ENCODE results near the gene FEN1. TPM values are rescaled to one million over a fixed set of nuclear protein-coding genes. Genes with fewer than 3 reads are reported as not detected.

Gene FEN1
- total RNA-seq, 1 donor from 2014 or later: 15.2 TPM

- peaks cover 3% of the 10 kb centered on the region for H3K9me3 Mint-ChIP-seq (ENCODE audit: unreplicated experiment)
- TF ChIP-seq CTCF (IDR thresholded peaks at IDR 0.05; ENCODE audit: partially characterized antibody, unreplicated experiment): no peak
- no peak overlapping the region for H3K27ac Mint-ChIP-seq (ENCODE audit: unreplicated experiment)
- no peaks in the 10 kb centered on the region for H3K36me3 Mint-ChIP-seq (ENCODE audit: unreplicated experiment)
- no peak overlapping the region for H3K4me3 Mint-ChIP-seq (ENCODE audit: unreplicated experiment)
- no peak for DNase-seq
- H3K27me3 Mint-ChIP-seq (ENCODE audit: unreplicated experiment): peaks cover 6% of the 10 kb centered on the region
- H3K4me1 Mint-ChIP-seq (ENCODE audit: low read depth, unreplicated experiment): no peaks in the 10 kb centered on the region
Observed at GRCh38 chr11:61778357-61778886, 14.3 kb upstream of the FEN1 start.

GRCh38 chr11:61778920-61779650, 13.6 kb upstream of the FEN1 start:
- Mint-ChIP-seq H3K4me1 (ENCODE audit: low read depth, unreplicated experiment) (no peaks in the 10 kb centered on the region), H3K36me3 (ENCODE audit: unreplicated experiment) (no peaks in the 10 kb centered on the region), H3K27me3 (ENCODE audit: unreplicated experiment) (peaks cover 6% of the 10 kb centered on the region), H3K4me3 (ENCODE audit: unreplicated experiment) (no peak overlapping the region), H3K27ac (ENCODE audit: unreplicated experiment) (no peak overlapping the region), H3K9me3 (ENCODE audit: unreplicated experiment) (peaks cover 3% of the 10 kb centered on the region)
- DNase-seq: no peak
- TF ChIP-seq CTCF (IDR thresholded peaks at IDR 0.05; ENCODE audit: partially characterized antibody, unreplicated experiment): no peak

GRCh38 chr11:61779666-61780525, 12.8 kb upstream of the FEN1 start:
- Mint-ChIP-seq H3K36me3 (ENCODE audit: unreplicated experiment) (peaks cover 6% of the 10 kb centered on the region), H3K9me3 (ENCODE audit: unreplicated experiment) (peaks cover 3% of the 10 kb centered on the region), H3K27me3 (ENCODE audit: unreplicated experiment) (peaks cover 5% of the 10 kb centered on the region), H3K27ac (ENCODE audit: unreplicated experiment) (no peak overlapping the region), H3K4me3 (ENCODE audit: unreplicated experiment) (no peak overlapping the region), H3K4me1 (ENCODE audit: low read depth, unreplicated experiment) (peaks cover 2% of the 10 kb centered on the region)
- no peak for DNase-seq
- TF ChIP-seq CTCF (IDR thresholded peaks at IDR 0.05; ENCODE audit: partially characterized antibody, unreplicated experiment): no peak

GRCh38 chr11:61780581-61781162, 12.0 kb upstream of the FEN1 start:
- peaks cover 3% of the 10 kb centered on the region for H3K4me1 Mint-ChIP-seq (ENCODE audit: low read depth, unreplicated experiment)
- peaks cover 2% of the 10 kb centered on the region for H3K27me3 Mint-ChIP-seq (ENCODE audit: unreplicated experiment)
- H3K9me3 Mint-ChIP-seq (ENCODE audit: unreplicated experiment): peaks cover 3% of the 10 kb centered on the region
- no peak overlapping the region for H3K4me3 Mint-ChIP-seq (ENCODE audit: unreplicated experiment)
- no peak overlapping the region for H3K27ac Mint-ChIP-seq (ENCODE audit: unreplicated experiment)
- DNase-seq: no peak
- peaks cover 7% of the 10 kb centered on the region for H3K36me3 Mint-ChIP-seq (ENCODE audit: unreplicated experiment)
- TF ChIP-seq CTCF (IDR thresholded peaks at IDR 0.05; ENCODE audit: partially characterized antibody, unreplicated experiment): no peak

All from glutamatergic neuron (in vitro differentiated cells).